DMS79 treated with DMSO at 0.1 percent for 48 hours (cell line): Measurements from ENCODE around the gene TRPV2.

Experiments used
- DNase-seq: peaks from one replicate; lab custom pipeline; 2025; lab: John Stamatoyannopoulos, UW

TRPV2 gene

GRCh38 chr17:16455997-16456741 lies 40.8 kb downstream of the TRPV2 start:
- DNase-seq, result no peak

- no peak for DNase-seq
Measured at GRCh38 chr17:16456742-16457316, 41.5 kb downstream of the TRPV2 start.

- no peak for DNase-seq
Measured at GRCh38 chr17:16459271-16459670, 43.9 kb downstream of the TRPV2 start.

GRCh38 chr17:16459855-16460550 lies 44.6 kb downstream of the TRPV2 start:
- no peak for DNase-seq

GRCh38 chr17:16460796-16461605 lies 45.6 kb downstream of the TRPV2 start:
- DNase-seq, result no peak

GRCh38 chr17:16461606-16461866 lies 46.2 kb downstream of the TRPV2 start:
- no peak for DNase-seq

- no peak for DNase-seq
Measured at GRCh38 chr17:16462070-16462864, 46.9 kb downstream of the TRPV2 start.

- DNase-seq, result peak; percentile 82
Measured at GRCh38 chr17:16463358-16464302, 48.3 kb downstream of the TRPV2 start.

GRCh38 chr17:16464303-16465051 lies 49.1 kb downstream of the TRPV2 start:
- no peak for DNase-seq

- DNase-seq, result no peak
Measured at GRCh38 chr17:16465052-16465312, 49.6 kb downstream of the TRPV2 start.

GRCh38 chr17:16465861-16466338 lies 50.5 kb downstream of the TRPV2 start:
- DNase-seq, result no peak

GRCh38 chr17:16466407-16466806 lies 51.0 kb downstream of the TRPV2 start:
- no peak for DNase-seq

GRCh38 chr17:16467044-16467443 lies 51.7 kb downstream of the TRPV2 start:
- no peak for DNase-seq

GRCh38 chr17:16467886-16468285 lies 52.5 kb downstream of the TRPV2 start:
- DNase-seq, result no peak

- DNase-seq, result no peak
Measured at GRCh38 chr17:16468428-16468992, 53.1 kb downstream of the TRPV2 start.

GRCh38 chr17:16470265-16470664 lies 54.9 kb downstream of the TRPV2 start:
- peak; percentile 44 for DNase-seq

GRCh38 chr17:16471295-16471694 lies 55.9 kb downstream of the TRPV2 start:
- no peak for DNase-seq

- DNase-seq, result no peak
Measured at GRCh38 chr17:16472539-16472938, 57.2 kb downstream of the TRPV2 start.
